ENCODE data around the gene EGFL8.

The EGFL8 gene

GRCh38 chr6:32166411-32167061, 2.1 kb downstream of the EGFL8 start:
- Histone ChIP-seq H3K4me1 (ENCODE audit: low read length) (peaks cover 6% of the 10 kb centered on the region), H3K9me3 (ENCODE audit: insufficient read depth, low read length) (no peaks in the 10 kb centered on the region), H4K20me1 (ENCODE audit: insufficient read depth, low read length) (no peaks in the 10 kb centered on the region), H3K27ac (ENCODE audit: low read length) (no peak overlapping the region), H3K79me2 (ENCODE audit: low read length) (no peaks in the 10 kb centered on the region), H3K27me3 (ENCODE audit: low read depth, low read length) (no peaks in the 10 kb centered on the region), H3K9ac (ENCODE audit: low read length) (no peak overlapping the region), H3K36me3 (replicated peaks; ENCODE audit: low read depth, low read length) (no peaks in the 10 kb centered on the region), H3K4me3 (ENCODE audit: low read length) (no peak overlapping the region), H3K4me2 (ENCODE audit: low read length) (no peak overlapping the region), H2AFZ (ENCODE audit: low read depth, low read length) (no peak overlapping the region)
- no peak for TF ChIP-seq EZH2phosphoT487 (IDR thresholded peaks at IDR 0.05; ENCODE audit: low read depth)
- TF ChIP-seq CTCF (IDR thresholded peaks at IDR 0.05; ENCODE audit: low read depth, low read length): no peak

GRCh38 chr6:32167154-32167760, 2.9 kb downstream of the EGFL8 start:
- Histone ChIP-seq H3K9me3 (ENCODE audit: insufficient read depth, low read length) (no peaks in the 10 kb centered on the region), H4K20me1 (ENCODE audit: insufficient read depth, low read length) (no peaks in the 10 kb centered on the region), H3K4me2 (ENCODE audit: low read length) (no peak overlapping the region), H3K9ac (ENCODE audit: low read length) (no peak overlapping the region), H3K27ac (ENCODE audit: low read length) (no peak overlapping the region), H3K27me3 (ENCODE audit: low read depth, low read length) (no peaks in the 10 kb centered on the region), H3K4me3 (ENCODE audit: low read length) (no peak overlapping the region), H3K79me2 (ENCODE audit: low read length) (no peaks in the 10 kb centered on the region), H3K4me1 (ENCODE audit: low read length) (peaks cover 6% of the 10 kb centered on the region), H2AFZ (ENCODE audit: low read depth, low read length) (no peak overlapping the region), H3K36me3 (replicated peaks; ENCODE audit: low read depth, low read length) (no peaks in the 10 kb centered on the region)
- no peak for TF ChIP-seq CTCF (IDR thresholded peaks at IDR 0.05; ENCODE audit: low read depth, low read length)
- TF ChIP-seq EZH2phosphoT487 (IDR thresholded peaks at IDR 0.05; ENCODE audit: low read depth): no peak

- Histone ChIP-seq H3K79me2 (ENCODE audit: low read length) (no peaks in the 10 kb centered on the region), H3K9ac (ENCODE audit: low read length) (no peak overlapping the region), H3K4me1 (ENCODE audit: low read length) (peaks cover 6% of the 10 kb centered on the region), H3K27ac (ENCODE audit: low read length) (no peak overlapping the region), H3K36me3 (replicated peaks; ENCODE audit: low read depth, low read length) (no peaks in the 10 kb centered on the region), H2AFZ (ENCODE audit: low read depth, low read length) (no peak overlapping the region), H3K4me2 (ENCODE audit: low read length) (no peak overlapping the region), H4K20me1 (ENCODE audit: insufficient read depth, low read length) (no peaks in the 10 kb centered on the region), H3K9me3 (ENCODE audit: insufficient read depth, low read length) (no peaks in the 10 kb centered on the region), H3K4me3 (ENCODE audit: low read length) (no peak overlapping the region), H3K27me3 (ENCODE audit: low read depth, low read length) (no peaks in the 10 kb centered on the region)
- TF ChIP-seq CTCF (IDR thresholded peaks at IDR 0.05; ENCODE audit: low read depth, low read length) (no peak), EZH2phosphoT487 (IDR thresholded peaks at IDR 0.05; ENCODE audit: low read depth) (no peak)
Measured at GRCh38 chr6:32167761-32168262, 3.4 kb downstream of the EGFL8 start.

- Histone ChIP-seq H3K9ac (ENCODE audit: low read length) (no peak overlapping the region), H3K4me2 (ENCODE audit: low read length) (no peak overlapping the region), H3K4me1 (ENCODE audit: low read length) (peaks cover 6% of the 10 kb centered on the region), H3K27me3 (ENCODE audit: low read depth, low read length) (no peaks in the 10 kb centered on the region), H3K9me3 (ENCODE audit: insufficient read depth, low read length) (no peaks in the 10 kb centered on the region), H4K20me1 (ENCODE audit: insufficient read depth, low read length) (no peaks in the 10 kb centered on the region), H2AFZ (ENCODE audit: low read depth, low read length) (no peak overlapping the region), H3K27ac (ENCODE audit: low read length) (no peak overlapping the region), H3K36me3 (replicated peaks; ENCODE audit: low read depth, low read length) (no peaks in the 10 kb centered on the region), H3K4me3 (ENCODE audit: low read length) (no peak overlapping the region), H3K79me2 (ENCODE audit: low read length) (no peaks in the 10 kb centered on the region)
- TF ChIP-seq CTCF (IDR thresholded peaks at IDR 0.05; ENCODE audit: low read depth, low read length) (no peak), EZH2phosphoT487 (IDR thresholded peaks at IDR 0.05; ENCODE audit: low read depth) (no peak)
Measured at GRCh38 chr6:32168350-32168749, 4.0 kb downstream of the EGFL8 start.
